HFF-Myc (cell line): ENCODE measurements around the gene DNAJB1.
"Not testable (repeated sequence)": the region's sequence is repeated elsewhere in the genome, so short reads cannot be mapped to it uniquely, and the experiment has no call there.

Source experiments
- DNase-seq: peaks from one replicate; pipeline ENCODE4 v3.0.0-alpha.2; 2011; ENCODE audit warnings: low read depth; ENCODE audit errors: extremely low read depth
- H3K4me3 ChIP-seq: replicated peaks from 2 replicates; pipeline ENCODE4 v1.5.1; 2011; ENCODE audit warnings: low read depth, mild to moderate bottlenecking, control low read depth, low read length
- TF ChIP-seq, protein P1 (sequence below): IDR thresholded peaks from 2 replicates; pipeline ENCODE4 v1.5.1; 2012; ENCODE audit warnings: mild to moderate bottlenecking, low read depth, low read length, control low read depth; ENCODE audit errors: missing control alignments

DNAJB1 gene

DNA sequence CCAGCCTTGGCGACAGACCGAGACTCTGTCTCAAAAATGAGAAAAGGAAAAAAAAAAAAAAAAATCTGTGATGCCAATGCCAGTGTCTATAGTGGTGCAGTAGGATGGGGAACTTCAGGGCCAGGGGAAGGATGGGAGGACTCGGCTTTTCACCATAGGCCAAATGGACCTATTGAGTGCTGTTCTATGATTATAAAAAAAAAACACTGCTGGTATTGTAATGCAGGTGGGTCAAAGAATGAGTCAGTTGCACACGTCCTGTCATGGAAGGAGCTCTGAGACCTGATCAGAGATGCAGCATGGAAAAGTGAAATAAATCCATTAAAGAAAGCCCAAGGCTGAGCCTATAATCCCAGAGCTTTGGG lies 7.0 kb downstream of the DNAJB1 start:
- TF ChIP-seq, protein P1, sequence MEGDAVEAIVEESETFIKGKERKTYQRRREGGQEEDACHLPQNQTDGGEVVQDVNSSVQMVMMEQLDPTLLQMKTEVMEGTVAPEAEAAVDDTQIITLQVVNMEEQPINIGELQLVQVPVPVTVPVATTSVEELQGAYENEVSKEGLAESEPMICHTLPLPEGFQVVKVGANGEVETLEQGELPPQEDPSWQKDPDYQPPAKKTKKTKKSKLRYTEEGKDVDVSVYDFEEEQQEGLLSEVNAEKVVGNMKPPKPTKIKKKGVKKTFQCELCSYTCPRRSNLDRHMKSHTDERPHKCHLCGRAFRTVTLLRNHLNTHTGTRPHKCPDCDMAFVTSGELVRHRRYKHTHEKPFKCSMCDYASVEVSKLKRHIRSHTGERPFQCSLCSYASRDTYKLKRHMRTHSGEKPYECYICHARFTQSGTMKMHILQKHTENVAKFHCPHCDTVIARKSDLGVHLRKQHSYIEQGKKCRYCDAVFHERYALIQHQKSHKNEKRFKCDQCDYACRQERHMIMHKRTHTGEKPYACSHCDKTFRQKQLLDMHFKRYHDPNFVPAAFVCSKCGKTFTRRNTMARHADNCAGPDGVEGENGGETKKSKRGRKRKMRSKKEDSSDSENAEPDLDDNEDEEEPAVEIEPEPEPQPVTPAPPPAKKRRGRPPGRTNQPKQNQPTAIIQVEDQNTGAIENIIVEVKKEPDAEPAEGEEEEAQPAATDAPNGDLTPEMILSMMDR: no peak
- DNase-seq: no peak
- no peak overlapping the region for H3K4me3 ChIP-seq

DNA sequence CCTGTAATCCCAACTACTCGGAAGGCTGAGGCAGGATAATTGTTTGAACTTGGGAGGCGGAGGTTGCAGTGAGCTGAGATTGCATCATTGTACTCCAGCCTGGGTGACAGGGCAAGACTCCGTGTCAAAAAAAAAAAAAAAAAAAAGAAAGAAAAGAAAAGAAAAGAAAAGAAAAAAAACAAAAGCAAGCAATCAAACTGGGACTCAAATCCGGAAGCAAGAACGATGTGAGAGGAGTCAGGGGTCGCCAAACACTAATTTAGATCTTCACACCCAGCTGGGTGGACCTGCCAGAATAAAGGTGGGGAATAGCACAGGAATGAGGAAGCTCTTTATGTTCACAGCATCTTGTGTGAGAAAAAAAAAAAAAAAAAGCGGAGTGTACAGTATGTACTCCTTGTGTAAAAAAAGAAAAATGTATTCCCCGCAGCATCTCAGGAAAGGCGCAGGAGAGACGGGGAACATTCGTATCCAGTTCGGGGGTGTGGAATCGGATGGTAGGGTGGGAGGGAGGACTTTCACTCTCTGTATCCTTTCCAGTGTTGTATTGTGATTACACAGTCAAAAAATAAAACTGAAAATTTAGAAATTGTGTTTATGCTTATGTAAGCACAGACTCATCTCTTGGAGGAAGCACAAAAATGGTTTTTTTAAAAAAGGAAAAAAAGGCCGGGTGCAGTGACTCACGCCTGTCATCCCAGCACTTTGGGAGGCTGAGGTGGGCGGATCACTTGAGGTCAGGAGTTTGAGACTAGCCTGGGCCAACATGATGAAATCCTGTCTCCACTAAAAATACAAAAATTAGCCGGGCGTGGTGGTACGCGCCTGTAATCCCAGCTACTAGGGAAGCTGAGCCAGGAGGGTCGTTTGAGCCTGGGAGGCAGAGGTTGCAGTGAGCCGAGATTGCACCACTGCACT lies 7.6 kb downstream of the DNAJB1 start:
- no peak for DNase-seq
- TF ChIP-seq, protein P1: no peak
- H3K4me3 ChIP-seq: no peak overlapping the region

DNA sequence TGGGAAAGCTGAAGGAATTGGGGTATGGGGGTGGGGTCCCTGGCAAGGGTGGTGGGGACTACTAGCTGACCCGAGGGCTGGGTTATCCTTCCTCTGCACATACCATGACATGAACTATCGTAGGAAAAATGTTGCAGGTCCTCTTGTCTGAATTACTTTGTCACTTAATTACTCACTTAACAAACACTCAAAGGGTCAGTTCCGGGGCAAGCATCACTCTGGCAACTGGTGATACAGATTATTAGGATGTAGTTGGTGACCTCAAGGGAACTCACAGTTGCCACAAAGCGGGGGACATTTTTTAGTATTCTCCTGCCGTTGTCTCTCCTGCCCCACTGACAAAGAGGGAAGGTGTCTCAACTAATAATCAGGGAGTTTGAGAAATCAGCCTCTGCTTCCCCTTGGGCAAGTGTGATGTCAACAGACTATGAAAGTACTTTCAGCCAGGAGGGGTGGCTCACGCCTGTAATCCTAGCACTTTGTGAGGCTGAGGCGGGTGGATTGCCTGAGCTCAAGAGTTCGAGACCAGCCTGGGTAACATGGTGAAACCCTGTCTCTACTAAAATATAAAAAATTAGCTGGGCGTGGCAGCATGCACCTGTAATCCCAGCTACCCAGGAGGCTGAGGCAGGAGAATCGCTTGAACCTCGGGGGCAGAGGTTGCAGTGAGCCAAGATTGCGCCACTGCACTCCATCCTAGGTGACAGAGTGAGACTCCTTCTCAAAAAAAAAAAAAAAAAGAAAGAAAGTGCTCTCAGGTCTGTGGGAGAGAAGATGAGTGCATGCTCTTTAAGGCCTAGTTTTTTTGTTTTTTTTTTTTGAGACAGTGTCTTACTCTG lies 10.3 kb downstream of the DNAJB1 start:
- DNase-seq: no peak
- no peak overlapping the region for H3K4me3 ChIP-seq
- TF ChIP-seq, protein P1: no peak

DNA sequence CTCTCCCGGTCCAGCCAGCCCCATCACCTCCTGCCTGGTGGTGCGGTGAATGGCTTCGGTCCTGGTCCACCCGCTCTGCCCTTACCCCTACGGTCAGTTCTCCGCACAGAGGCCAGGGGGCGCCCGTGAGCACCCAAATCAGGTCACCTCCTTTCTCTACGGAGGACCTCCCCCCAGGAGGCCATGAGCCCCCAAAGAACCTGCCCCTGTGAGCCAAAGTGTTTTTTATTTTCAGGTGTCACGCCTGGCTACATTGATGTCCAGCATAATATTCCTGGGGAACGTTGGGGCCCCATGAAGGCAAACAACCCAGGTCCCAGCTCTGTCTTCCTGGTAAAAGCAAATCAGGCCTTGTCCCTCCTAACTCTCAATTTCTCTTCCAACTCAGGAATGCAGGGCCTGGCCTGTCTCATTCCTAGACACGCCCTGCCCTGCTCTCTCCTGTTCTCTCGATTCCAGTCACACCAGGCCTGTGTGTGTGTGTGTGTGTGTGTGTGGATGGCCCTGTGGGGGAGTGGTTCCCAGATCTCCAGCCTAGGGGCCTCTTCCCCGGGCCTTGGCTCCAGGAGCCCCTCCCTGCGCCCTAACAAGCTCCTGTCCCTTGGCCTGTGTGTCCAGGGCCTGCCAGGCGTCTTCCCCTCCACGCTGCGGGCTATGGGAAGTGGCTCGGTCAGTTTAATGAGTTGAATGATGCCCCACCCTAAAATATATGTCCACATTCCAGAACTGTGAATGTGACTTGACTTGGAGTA lies 12.5 kb downstream of the DNAJB1 start:
- TF ChIP-seq, protein P1: peak; percentile 90
- no peak overlapping the region for H3K4me3 ChIP-seq
- no peak for DNase-seq

DNA sequence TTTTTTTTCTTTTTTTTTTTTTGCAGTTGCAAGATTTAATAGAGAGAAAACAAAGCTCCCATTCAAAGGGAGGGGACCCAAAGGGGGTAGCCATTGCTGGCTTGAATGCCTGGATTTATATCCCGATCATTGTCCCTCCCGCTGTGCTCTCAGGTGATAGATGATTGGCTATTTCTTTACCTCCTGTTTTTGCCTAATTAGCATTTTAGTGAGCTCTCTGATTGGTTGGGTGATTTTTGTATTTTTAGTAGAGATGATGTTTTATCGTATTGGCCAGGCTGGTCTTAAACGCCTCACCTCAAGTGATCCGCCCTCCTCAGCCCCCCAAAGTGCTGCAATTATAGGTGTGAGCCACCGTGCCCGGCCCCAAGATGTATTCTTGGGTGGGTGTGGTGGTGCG lies 13.6 kb downstream of the DNAJB1 start:
- DNase-seq, H3K4me3 ChIP-seq: not testable (repeated sequence)

DNA sequence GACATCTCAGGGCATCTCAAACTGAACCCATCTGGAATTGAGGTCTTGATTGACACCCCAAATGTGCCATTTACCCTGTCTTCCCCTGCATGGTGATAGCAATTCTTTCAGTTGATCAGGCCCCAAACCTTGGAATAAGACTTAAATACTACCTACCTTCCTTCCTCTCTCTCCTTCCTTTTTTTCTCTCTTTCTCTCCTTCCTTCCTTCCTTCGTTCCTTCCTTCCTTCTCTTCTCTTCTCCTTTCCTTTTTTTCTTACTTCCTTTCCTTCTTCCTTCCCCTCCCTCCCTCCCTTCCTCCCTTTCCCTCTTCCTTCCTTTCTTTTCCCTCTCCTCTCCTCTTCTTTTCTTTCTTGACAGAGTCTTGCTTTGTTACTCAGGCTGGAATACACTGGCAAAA lies 14.9 kb downstream of the DNAJB1 start:
- DNase-seq: no peak
- TF ChIP-seq, protein P1: no peak

More for the DNA sequence above, 14.9 kb downstream of the DNAJB1 start:
- no peak overlapping the region for H3K4me3 ChIP-seq
